OCI-LY1 (cell line): Measurements from ENCODE around the gene SCNN1G.

Source experiments
- CTCF ChIP-seq: fragments of 200-600 bp; sonication (generic), shearing (Covaris generic); IDR thresholded peaks from 2 replicates; pipeline ENCODE4 v1.5.1; 2017; ENCODE audit warnings: mild to moderate bottlenecking, antibody characterized with exemption, low read length, moderate library complexity, mixed read lengths
- EZH2 ChIP-seq: fragments of 200-600 bp; sonication (generic), shearing (Covaris generic); IDR thresholded peaks from 2 replicates; pipeline ENCODE4 v1.8.0; 2017; ENCODE audit warnings: borderline replicate concordance, mixed run types, mild to moderate bottlenecking, antibody characterized with exemption, low read length, moderate library complexity, mixed read lengths

GRCh38 chr16:23255000-23255399 lies 72.5 kb downstream of the SCNN1G start:
- TF ChIP-seq EZH2 (no peak), CTCF (no peak)
